Glutamatergic neuron (in vitro differentiated cells): ENCODE results near the gene MYL6B. TPM values are rescaled to one million over a fixed set of nuclear protein-coding genes. Genes with fewer than 3 reads are reported as not detected.

ENCODE experiments used
- DNase-seq: peaks from one replicate; pipeline ENCODE4 v3.0.0; 2022
- H3K27ac Mint-ChIP-seq: one replicate; pipeline ENCODE4 v1.8.0; 2020; ENCODE audit warnings: mild to moderate bottlenecking, mixed read lengths, inconsistent platforms; ENCODE audit not compliant: unreplicated experiment
- H3K27me3 Mint-ChIP-seq: one replicate; pipeline ENCODE4 v1.8.0; 2020; ENCODE audit warnings: mild to moderate bottlenecking, moderate library complexity, mixed read lengths, inconsistent platforms; ENCODE audit not compliant: unreplicated experiment
- H3K36me3 Mint-ChIP-seq: one replicate; pipeline ENCODE4 v1.8.0; 2020; ENCODE audit warnings: mild to moderate bottlenecking, mixed read lengths, inconsistent platforms; ENCODE audit not compliant: unreplicated experiment
- H3K4me1 Mint-ChIP-seq: one replicate; pipeline ENCODE4 v1.8.0; 2020; ENCODE audit warnings: mild to moderate bottlenecking, low read depth, mixed read lengths, inconsistent platforms; ENCODE audit not compliant: unreplicated experiment
- H3K4me3 Mint-ChIP-seq: one replicate; pipeline ENCODE4 v1.8.0; 2020; ENCODE audit warnings: mild to moderate bottlenecking, mixed read lengths, inconsistent platforms; ENCODE audit not compliant: unreplicated experiment
- H3K9me3 Mint-ChIP-seq: one replicate; pipeline ENCODE4 v1.8.0; 2020; ENCODE audit warnings: mild to moderate bottlenecking, moderate library complexity, mixed read lengths, inconsistent platforms; ENCODE audit not compliant: unreplicated experiment
- CTCF ChIP-seq: fragments of 200-600 bp; sonication (generic); IDR thresholded peaks from one replicate; pipeline ENCODE4 v1.5.0; 2021; ENCODE audit not compliant: partially characterized antibody, unreplicated experiment
- long read RNA-seq: library from polyadenylated mRNA; unstranded; transcript quantifications from one replicate; pipeline ENCODE4 v2.0.0, GENCODE V29; 2020; ENCODE audit not compliant: unreplicated experiment
- total RNA-seq: library from RNA; stranded (reverse); fragmentation: NEBNext Ultra II Directional; extraction: Animal tissue kit (Norgen Biotek cat#: 25700); gene quantifications from one replicate; pipeline ENCODE4 v1.2.1, GENCODE V29; 2021; ENCODE audit not compliant: unreplicated experiment

MYL6B gene
- 232 TPM for total RNA-seq
- long read RNA-seq, partial matches to known transcripts: 16 of 119 reads
- long read RNA-seq, other reads (novel, unspliced or antisense): 96 of 119 reads

DNA sequence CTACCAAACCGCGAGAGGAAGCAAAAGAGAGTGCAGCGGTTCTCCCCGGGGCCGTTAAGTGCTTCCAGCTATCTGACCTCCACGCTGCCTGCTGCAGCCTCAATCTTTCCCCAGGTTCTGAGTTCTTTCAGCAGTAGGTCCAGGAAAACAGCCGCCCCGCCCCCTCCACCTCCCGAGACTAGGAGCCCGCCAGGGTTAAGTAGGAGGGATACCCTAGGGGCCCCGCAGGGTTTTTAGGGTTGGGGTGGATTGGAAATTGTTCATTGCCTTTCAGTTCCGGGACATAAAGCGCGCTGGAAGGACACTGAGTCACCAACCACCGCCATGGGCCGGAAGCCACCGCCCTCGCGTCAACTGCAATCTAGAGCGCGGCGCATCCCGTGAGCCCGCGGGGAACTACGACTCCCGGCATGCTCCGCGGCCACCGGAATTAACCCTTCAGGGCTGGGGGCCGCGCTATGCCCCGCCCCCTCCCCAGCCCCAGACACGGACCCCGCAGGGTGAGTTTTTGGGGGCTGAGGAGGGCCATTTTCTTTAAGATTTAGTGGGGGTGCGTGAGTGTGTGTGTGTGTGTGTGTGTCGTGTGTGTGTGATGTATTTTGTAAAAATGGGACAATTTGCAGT lies at the start of gene MYL6B:
TSS of gene MYL6B (plus strand) at position 456 of the 624 bp plus-strand sequence. CDS start 1,332 bp downstream, outside the sequence.
- H3K4me1 Mint-ChIP-seq: peaks cover 11% of the 10 kb centered on the region
- peak; percentile 94 for DNase-seq
- no peaks in the 10 kb centered on the region for H3K36me3 Mint-ChIP-seq
- no peak for TF ChIP-seq CTCF
- H3K9me3 Mint-ChIP-seq: peaks cover 3% of the 10 kb centered on the region
- peak within 1 kb of the TSS; percentile 89 for H3K4me3 Mint-ChIP-seq
- H3K27ac Mint-ChIP-seq: peak within 1 kb of the TSS; percentile 93
- H3K27me3 Mint-ChIP-seq: peaks cover 11% of the 10 kb centered on the region

DNA sequence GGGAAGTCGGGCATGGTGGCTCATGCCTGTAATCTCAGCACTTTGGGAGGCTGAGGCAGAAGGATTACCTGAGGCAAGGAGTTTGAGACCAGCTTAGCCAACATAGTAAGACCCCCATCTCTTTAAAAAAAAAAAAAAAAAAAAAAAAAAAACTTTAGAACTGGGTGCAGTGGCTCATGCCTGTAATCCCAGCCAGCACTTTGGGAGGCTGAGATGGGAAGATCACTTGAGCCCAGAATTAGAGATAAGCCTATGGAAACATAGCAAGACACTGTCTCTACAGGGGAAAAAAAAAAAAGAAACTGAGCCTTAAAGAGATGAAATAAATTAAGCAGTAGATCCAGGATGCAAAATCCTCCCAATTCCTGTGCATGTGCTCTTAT lies 49.7 kb upstream of the MYL6B start:
- no peak overlapping the region for H3K4me3 Mint-ChIP-seq
- no peak for TF ChIP-seq CTCF
- DNase-seq: no peak
- H3K27ac Mint-ChIP-seq: no peak overlapping the region
- peaks cover 2% of the 10 kb centered on the region for H3K9me3 Mint-ChIP-seq
- H3K4me1 Mint-ChIP-seq: peaks cover 13% of the 10 kb centered on the region
- H3K36me3 Mint-ChIP-seq: no peaks in the 10 kb centered on the region
- no peaks in the 10 kb centered on the region for H3K27me3 Mint-ChIP-seq

GRCh38 chr12:56103066-56103711 lies 49.2 kb upstream of the MYL6B start:
- H3K4me1 Mint-ChIP-seq: peaks cover 13% of the 10 kb centered on the region
- no peak for TF ChIP-seq CTCF
- H3K27me3 Mint-ChIP-seq: no peaks in the 10 kb centered on the region
- DNase-seq: no peak
- H3K27ac Mint-ChIP-seq: peak overlapping the region; percentile 95
- peaks cover 2% of the 10 kb centered on the region for H3K9me3 Mint-ChIP-seq
- H3K4me3 Mint-ChIP-seq: peak overlapping the region; percentile 100
- no peaks in the 10 kb centered on the region for H3K36me3 Mint-ChIP-seq

DNA sequence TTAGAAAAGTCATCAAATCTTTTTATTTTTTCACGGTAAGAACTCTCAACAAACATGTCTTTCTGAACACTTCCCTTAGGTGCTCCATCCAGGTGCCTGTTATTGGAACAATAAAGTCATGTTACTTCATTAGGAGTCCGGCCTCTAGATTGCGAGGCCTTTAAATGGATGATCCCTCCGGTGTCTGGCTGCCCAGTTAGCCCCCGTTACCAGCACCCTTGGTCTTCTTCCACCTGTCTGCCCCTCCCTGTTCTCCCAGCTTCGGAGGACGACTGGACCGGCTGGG lies 48.6 kb upstream of the MYL6B start:
- Mint-ChIP-seq H3K27ac (peak overlapping the region; percentile 95), H3K4me3 (peak overlapping the region; percentile 100), H3K36me3 (no peaks in the 10 kb centered on the region), H3K27me3 (no peaks in the 10 kb centered on the region), H3K9me3 (peaks cover 2% of the 10 kb centered on the region), H3K4me1 (peaks cover 13% of the 10 kb centered on the region)
- TF ChIP-seq CTCF: no peak
- DNase-seq: no peak
